RWPE2 (cell line): ENCODE measurements around the gene NUDT22.

Experiments
- ATAC-seq: fragments of 200-7000 bp; cut with Tn5 transposase; 3 replicates; pipeline ENCODE4 v1.9.1; 2021; ENCODE audit warnings: low read depth
- DNase-seq: peaks from one replicate; pipeline ENCODE4 v3.0.0-alpha.2; 2020; ENCODE audit warnings: low spot score
- H3K27ac ChIP-seq: fragments of 450-650 bp; 2 replicates; pipeline ENCODE4 v1.5.1; 2017; ENCODE audit warnings: mild to moderate bottlenecking; ENCODE audit not compliant: poor library complexity, severe bottlenecking
- H3K27me3 ChIP-seq: fragments of 250-450 bp; sonication (Bioruptor Pico); 2 replicates; pipeline ENCODE4 v1.5.1; 2021; ENCODE audit warnings: mild to moderate bottlenecking, moderate library complexity; ENCODE audit not compliant: insufficient read depth, poor library complexity, severe bottlenecking
- H3K36me3 ChIP-seq: fragments of 250-450 bp; sonication (Bioruptor Pico); 2 replicates; pipeline ENCODE4 v1.5.1; 2020; ENCODE audit warnings: low read depth, mild to moderate bottlenecking, moderate library complexity
- H3K4me1 ChIP-seq: fragments of 250-450 bp; sonication (Bioruptor Pico); 2 replicates; pipeline ENCODE4 v1.5.1; 2021; ENCODE audit warnings: mild to moderate bottlenecking, moderate library complexity; ENCODE audit not compliant: insufficient read depth, poor library complexity, severe bottlenecking
- H3K4me3 ChIP-seq: fragments of 250-450 bp; sonication (Bioruptor Pico); 2 replicates; pipeline ENCODE4 v1.5.1; 2021; ENCODE audit warnings: mild to moderate bottlenecking, moderate library complexity; ENCODE audit not compliant: severe bottlenecking
- H3K9me3 ChIP-seq: fragments of 250-450 bp; sonication (Bioruptor Pico); 2 replicates; pipeline ENCODE4 v1.5.1; 2021; ENCODE audit warnings: mild to moderate bottlenecking, moderate library complexity; ENCODE audit not compliant: severe bottlenecking
- TF ChIP-seq, protein P1 (sequence below): fragments of 450-650 bp; IDR thresholded peaks from one replicate; pipeline ENCODE4 v1.5.1; 2017; ENCODE audit warnings: mild to moderate bottlenecking, moderate library complexity; ENCODE audit not compliant: poor library complexity, severe bottlenecking

The NUDT22 gene

DNA sequence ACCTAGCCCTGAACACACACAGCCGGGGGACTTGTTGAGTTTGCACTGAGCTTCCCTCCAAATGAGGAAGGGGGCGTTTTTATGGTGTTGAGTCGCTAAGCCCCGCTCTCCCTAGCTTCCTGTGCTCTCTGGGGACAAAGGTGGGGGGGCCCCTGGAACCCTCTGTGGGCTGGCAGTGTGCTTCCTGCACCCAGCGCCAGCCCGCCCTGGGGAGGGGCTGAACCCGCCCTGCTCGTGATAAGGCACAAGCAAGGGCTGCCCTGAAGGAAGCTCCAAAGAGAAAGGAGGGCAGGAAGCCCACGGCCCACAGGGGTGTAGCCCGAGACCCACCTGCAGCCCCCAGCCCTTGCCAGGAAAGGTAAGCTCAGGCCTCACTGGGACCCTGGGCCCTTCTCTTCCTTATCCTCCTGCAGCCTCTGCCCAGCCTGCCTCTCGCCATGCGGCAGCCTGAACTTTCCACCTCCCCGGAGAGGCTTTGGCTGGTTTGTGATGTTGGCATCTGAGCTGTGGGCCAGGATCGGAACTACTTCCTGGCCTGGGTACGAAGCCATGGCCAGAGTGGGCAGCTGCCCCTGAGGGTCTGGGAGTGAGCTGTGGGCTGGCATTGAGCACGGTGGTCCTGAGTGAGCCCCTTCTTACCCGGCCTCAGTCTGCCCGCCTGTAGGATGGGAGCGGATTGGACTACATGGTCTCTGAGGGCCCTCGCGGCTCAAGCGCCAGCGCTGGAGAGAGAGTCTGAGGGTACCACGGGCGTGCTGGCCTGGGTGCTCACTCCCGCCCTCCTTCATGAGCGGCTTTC, 19.4 kb upstream of the NUDT22 start, which contains the start of gene FERMT3:
FERMT3 (plus strand) TSS at position 265 of the 799 bp plus-strand sequence. CDS start 644 bp downstream, outside the sequence.
- no peak for DNase-seq
- Histone ChIP-seq H3K36me3 (peaks cover 48% of the 10 kb centered on the region), H3K27me3 (no peaks in the 10 kb centered on the region), H3K4me3 (no peak within 1 kb of the TSS), H3K4me1 (no peaks in the 10 kb centered on the region), H3K9me3 (no peaks in the 10 kb centered on the region), H3K27ac (no peak within 1 kb of the TSS)
- TF ChIP-seq, protein P1, sequence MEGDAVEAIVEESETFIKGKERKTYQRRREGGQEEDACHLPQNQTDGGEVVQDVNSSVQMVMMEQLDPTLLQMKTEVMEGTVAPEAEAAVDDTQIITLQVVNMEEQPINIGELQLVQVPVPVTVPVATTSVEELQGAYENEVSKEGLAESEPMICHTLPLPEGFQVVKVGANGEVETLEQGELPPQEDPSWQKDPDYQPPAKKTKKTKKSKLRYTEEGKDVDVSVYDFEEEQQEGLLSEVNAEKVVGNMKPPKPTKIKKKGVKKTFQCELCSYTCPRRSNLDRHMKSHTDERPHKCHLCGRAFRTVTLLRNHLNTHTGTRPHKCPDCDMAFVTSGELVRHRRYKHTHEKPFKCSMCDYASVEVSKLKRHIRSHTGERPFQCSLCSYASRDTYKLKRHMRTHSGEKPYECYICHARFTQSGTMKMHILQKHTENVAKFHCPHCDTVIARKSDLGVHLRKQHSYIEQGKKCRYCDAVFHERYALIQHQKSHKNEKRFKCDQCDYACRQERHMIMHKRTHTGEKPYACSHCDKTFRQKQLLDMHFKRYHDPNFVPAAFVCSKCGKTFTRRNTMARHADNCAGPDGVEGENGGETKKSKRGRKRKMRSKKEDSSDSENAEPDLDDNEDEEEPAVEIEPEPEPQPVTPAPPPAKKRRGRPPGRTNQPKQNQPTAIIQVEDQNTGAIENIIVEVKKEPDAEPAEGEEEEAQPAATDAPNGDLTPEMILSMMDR, result no peak
- ATAC-seq, result no peak

DNA sequence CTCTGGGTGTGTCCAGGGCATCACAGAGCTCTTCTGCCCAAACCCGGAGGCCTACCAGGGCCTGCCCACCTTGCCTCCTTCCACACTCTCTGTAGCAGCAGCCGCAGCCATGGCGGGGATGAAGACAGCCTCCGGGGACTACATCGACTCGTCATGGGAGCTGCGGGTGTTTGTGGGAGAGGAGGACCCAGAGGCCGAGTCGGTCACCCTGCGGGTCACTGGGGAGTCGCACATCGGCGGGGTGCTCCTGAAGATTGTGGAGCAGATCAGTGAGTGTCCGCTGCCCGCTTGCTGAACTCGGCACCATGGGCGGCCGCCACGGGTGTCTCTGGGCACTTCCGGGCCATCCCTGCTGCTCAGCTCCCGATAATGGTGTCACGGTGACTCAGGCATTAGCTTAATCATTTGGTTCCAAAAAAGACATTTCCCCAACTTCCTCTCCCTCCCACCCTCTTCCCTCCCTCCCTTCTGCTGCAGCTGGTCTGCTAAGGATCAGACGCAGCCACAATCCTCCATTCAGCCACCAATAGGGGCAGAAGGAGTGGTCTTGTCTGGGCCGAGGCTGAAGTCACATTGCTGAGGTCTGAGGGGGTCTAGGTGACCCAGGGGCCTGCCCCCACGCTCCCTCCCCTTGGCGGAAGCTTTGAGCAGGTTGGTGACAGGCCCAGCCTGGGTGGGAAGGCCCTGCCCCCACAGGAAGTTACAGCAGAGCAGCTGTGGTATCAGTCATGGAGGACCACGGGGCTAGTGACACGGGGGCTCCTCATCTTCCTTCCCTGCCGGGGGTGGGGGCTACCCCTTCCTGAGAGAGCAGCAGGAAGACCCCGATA, 18.6 kb upstream of the NUDT22 start:
- H3K4me1 ChIP-seq, result no peaks in the 10 kb centered on the region
- TF ChIP-seq, protein P1, result no peak
- no peaks in the 10 kb centered on the region for H3K27me3 ChIP-seq
- DNase-seq, result no peak
- H3K36me3 ChIP-seq, result peaks cover 41% of the 10 kb centered on the region
- ATAC-seq, result no peak
- H3K27ac ChIP-seq, result no peak overlapping the region
- H3K9me3 ChIP-seq, result no peaks in the 10 kb centered on the region
- no peak overlapping the region for H3K4me3 ChIP-seq

DNA sequence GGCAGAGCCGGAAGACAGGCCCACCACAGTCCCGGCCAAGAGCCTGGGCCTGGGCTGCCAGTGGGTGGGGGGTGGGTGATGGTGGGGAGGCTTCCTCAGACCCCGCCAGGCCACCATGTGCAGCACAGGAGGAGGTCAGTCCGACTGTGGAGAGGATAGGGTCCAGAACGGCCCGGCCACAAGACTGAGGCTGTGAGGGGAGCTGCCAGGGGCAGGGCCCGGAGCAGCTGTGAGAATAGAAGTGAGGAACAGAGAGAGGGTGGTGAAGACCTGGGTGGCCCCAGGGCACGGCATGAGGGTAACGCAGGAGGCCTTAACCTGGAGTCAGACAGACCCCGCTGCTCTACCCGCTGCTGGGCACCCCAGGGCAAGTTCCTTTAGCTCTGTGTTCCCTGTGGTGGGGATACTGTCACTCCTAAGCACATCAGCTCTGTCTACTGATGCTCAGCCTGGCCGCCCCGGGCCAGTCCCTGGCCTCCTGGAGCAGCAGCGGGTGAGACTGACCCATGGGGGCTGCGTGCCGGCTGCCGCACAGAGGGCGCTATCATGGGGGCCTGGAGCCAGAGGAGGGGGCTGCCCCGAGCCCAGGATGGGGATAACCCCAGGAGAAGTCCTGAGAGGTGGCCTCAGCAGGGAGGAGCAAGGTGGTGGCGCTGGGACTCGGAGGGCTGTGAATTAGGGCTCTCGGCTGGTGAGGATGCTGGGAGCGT, 17.8 kb upstream of the NUDT22 start:
- ATAC-seq, result no peak
- Histone ChIP-seq H3K27ac (no peak overlapping the region), H3K36me3 (peaks cover 33% of the 10 kb centered on the region)

DNA sequence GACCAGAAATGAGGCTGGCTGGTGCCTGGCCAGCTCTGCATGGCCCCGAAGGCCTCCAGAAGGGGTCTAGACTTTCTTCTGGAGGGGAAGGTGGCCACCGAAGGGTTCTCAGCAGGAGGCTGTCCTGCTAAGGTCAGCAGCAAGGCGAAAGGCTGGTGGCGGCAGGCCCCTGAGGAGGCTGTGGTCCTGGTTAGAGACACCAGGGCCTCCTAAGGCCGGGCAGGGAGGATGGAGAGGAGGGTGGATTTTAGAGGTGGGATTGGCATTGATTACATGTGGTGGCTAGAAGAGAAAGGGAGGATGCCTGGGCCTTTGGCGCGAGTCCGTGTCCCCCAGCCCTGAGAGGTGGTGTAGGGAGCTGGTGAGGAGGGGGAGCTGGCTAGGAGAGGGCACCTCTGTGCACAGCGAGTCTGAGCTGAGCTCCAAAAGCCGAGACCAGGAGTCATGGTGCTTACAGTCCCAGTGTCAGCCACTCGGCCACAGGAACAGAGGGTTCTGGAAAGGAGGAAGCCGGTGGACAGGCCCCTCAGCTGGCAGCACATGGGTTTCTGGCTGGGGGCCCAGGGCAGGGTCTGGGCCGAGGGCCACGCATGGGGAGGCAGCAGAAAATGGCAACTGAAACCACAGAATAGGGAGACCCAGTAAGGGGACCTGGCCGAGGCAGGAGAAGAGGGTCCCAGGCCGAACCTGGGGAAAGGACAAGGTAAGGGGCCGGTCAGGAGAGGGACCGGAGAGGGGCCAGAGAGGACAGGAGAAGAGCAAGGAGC, 17.1 kb upstream of the NUDT22 start:
- Histone ChIP-seq H3K27ac (no peak overlapping the region), H3K4me1 (no peaks in the 10 kb centered on the region), H3K9me3 (no peaks in the 10 kb centered on the region), H3K4me3 (no peak overlapping the region), H3K27me3 (no peaks in the 10 kb centered on the region), H3K36me3 (peaks cover 25% of the 10 kb centered on the region)
- TF ChIP-seq, protein P1, result no peak
- no peak for DNase-seq
- ATAC-seq, result no peak

More for the DNA sequence above, 17.8 kb upstream of the NUDT22 start:
- Histone ChIP-seq H3K9me3 (no peaks in the 10 kb centered on the region), H3K4me3 (no peak overlapping the region), H3K4me1 (no peaks in the 10 kb centered on the region), H3K27me3 (no peaks in the 10 kb centered on the region)
- TF ChIP-seq, protein P1, result no peak
- DNase-seq, result no peak
